K562 (cell line): ENCODE results near the gene DAPK3. TPM values are rescaled to one million over a fixed set of nuclear protein-coding genes. Genes with fewer than 3 reads are reported as not detected.

Experiments used
- ATAC-seq: fragments of 200-7000 bp; cut with Tn5 transposase; 3 replicates; pipeline ENCODE4 v1.9.1; 2020; ENCODE audit warnings: moderate library complexity
- BruUV-seq: library from RNA; stranded (reverse); fragments of 400-500 nt; replicated peaks from 2 replicates; lab custom pipeline; 2021; lab: Mats Ljungman, UMichigan
- CTCF ChIA-PET: fragments of 300-600 bp; formaldehyde crosslinking; extraction: SDS; loops from one replicate; lab custom pipeline; 2021; ENCODE audit warnings: low intra/inter-chr PET ratio; lab: Yijun Ruan, JAX
- POLR2A ChIA-PET: fragments of 300-600, 350-650 bp; sonication (Branson Sonifier 250); formaldehyde crosslinking; extraction: SDS; loops from one replicate; lab custom pipeline; 2021; ENCODE audit warnings: antibody characterized with exemption, inconsistent platforms; lab: Yijun Ruan, JAX
- DNase-seq, 4 experiments: peaks; one replicate each; pipeline versions ENCODE4 v3.0.0 to v3.0.0-alpha.2; 2011 to 2018; ENCODE audit warnings: low spot score in 3 of 4, mixed read lengths in 3 of 4; ENCODE audit errors: extremely low read depth in 1 of 4
- FAIRE-seq: peaks from 2 replicates; lab custom pipeline; 2011; peaks lifted over from hg19 to GRCh38; lab: Jason Lieb, UNC
- H2AFZ ChIP-seq: 2 replicates; pipeline ENCODE4 v1.6.0; 2011; ENCODE audit warnings: low read depth, low read length, control low read depth, inconsistent platforms
- H3K27ac ChIP-seq: fragments of 200-600 bp; 3 replicates; pipeline ENCODE4 v1.8.0; 2011; ENCODE audit warnings: low read depth, mild to moderate bottlenecking, control low read depth, inconsistent platforms, low read length, moderate library complexity, mixed read lengths; ENCODE audit errors: extremely low read depth
- H3K27me3 ChIP-seq, 2 experiments: fragments of 300-600 bp in 1 of 2; 2 replicates in 1 of 2; 3 replicates in 1 of 2; pipeline versions ENCODE4 v1.6.0 to v1.8.0; 2011; ENCODE audit warnings: inconsistent platforms in 2 of 2, low read length in 2 of 2, mild to moderate bottlenecking in 1 of 2, mixed read lengths in 1 of 2, moderate library complexity in 1 of 2; ENCODE audit not compliant: control insufficient read depth in 2 of 2, insufficient read depth in 2 of 2
- H3K36me3 ChIP-seq: fragments of 300-600 bp; 3 replicates; pipeline ENCODE4 v1.8.0; 2011; ENCODE audit warnings: mild to moderate bottlenecking, low read length, inconsistent platforms; ENCODE audit not compliant: control insufficient read depth, insufficient read depth
- H3K4me1 ChIP-seq, 2 experiments: fragments of 200-600 bp in 1 of 2; replicated peaks in 1 of 2; 2 replicates in 1 of 2; 3 replicates in 1 of 2; pipeline versions ENCODE4 v1.5.1 to v1.8.0; 2011; ENCODE audit warnings: inconsistent platforms in 2 of 2, low read length in 2 of 2, mild to moderate bottlenecking in 1 of 2, mixed read lengths in 1 of 2, moderate library complexity in 1 of 2; ENCODE audit not compliant: control insufficient read depth in 2 of 2, insufficient read depth in 2 of 2
- H3K4me2 ChIP-seq: 2 replicates; pipeline ENCODE4 v1.6.1; 2011; ENCODE audit warnings: low read length, control low read depth, inconsistent platforms, mixed read lengths; ENCODE audit not compliant: insufficient read depth
- H3K4me3 ChIP-seq: fragments of 200-600 bp; sonication (generic), shearing (Covaris generic); 2 replicates; pipeline ENCODE4 v1.5.1; 2016; ENCODE audit warnings: control low read depth, inconsistent platforms
- H3K79me2 ChIP-seq: fragments of 200-600 bp; 3 replicates; pipeline ENCODE4 v1.8.0; 2011; ENCODE audit warnings: low read length, inconsistent platforms; ENCODE audit not compliant: control insufficient read depth, insufficient read depth
- H3K9ac ChIP-seq, 2 experiments: 2 replicates each; pipeline versions ENCODE4 v1.6.0 to v1.6.1; 2011; ENCODE audit warnings: low read depth in 2 of 2, low read length in 2 of 2, control low read depth in 1 of 2, inconsistent platforms in 1 of 2, mild to moderate bottlenecking in 1 of 2, mixed read lengths in 1 of 2; ENCODE audit not compliant: insufficient read depth in 1 of 2
- H3K9me1 ChIP-seq: one replicate; pipeline ENCODE4 v1.6.0; 2011; ENCODE audit warnings: inconsistent platforms, mild to moderate bottlenecking, low read length, moderate library complexity; ENCODE audit not compliant: control insufficient read depth, insufficient read depth
- H3K9me3 ChIP-seq: replicated peaks from 2 replicates; pipeline ENCODE4 v1.5.1; 2011; ENCODE audit warnings: low read depth, low read length, inconsistent platforms; ENCODE audit not compliant: control insufficient read depth, insufficient read depth
- H4K20me1 ChIP-seq: replicated peaks from 2 replicates; pipeline ENCODE4 v1.6.1; 2011; ENCODE audit warnings: low read length, inconsistent platforms, mixed read lengths; ENCODE audit not compliant: control insufficient read depth, insufficient read depth
- HSF4 ChIP-seq: fragments of 250-450 bp; sonication (Bioruptor Pico); IDR thresholded peaks from 2 replicates; pipeline ENCODE4 v2.1.2; 2022; ENCODE audit warnings: mild to moderate bottlenecking, moderate library complexity, borderline replicate concordance
- POLR2AphosphoS5 ChIP-seq: IDR thresholded peaks from 2 replicates; pipeline ENCODE4 v1.6.1; 2011; ENCODE audit warnings: mild to moderate bottlenecking, low read depth, low read length, moderate library complexity; ENCODE audit not compliant: control insufficient read depth, insufficient read depth
- SIN3A ChIP-seq, 2 experiments: fragments of 150-350 bp in 1 of 2; IDR thresholded peaks; 2 replicates each; pipeline ENCODE4 v1.6.1; 2011 to 2016; ENCODE audit warnings: borderline replicate concordance in 2 of 2, low read depth in 2 of 2, low read length in 2 of 2, mild to moderate bottlenecking in 2 of 2, moderate library complexity in 2 of 2; ENCODE audit not compliant: control insufficient read depth in 1 of 2
- STAT5A ChIP-seq: IDR thresholded peaks from 2 replicates; pipeline ENCODE4 v1.6.1; 2012; ENCODE audit warnings: low read length, inconsistent platforms, borderline replicate concordance
- THRAP3 ChIP-seq: fragments of 450-650 bp; IDR thresholded peaks from 2 replicates; pipeline ENCODE4 v1.6.1; 2016; ENCODE audit warnings: mild to moderate bottlenecking, inconsistent platforms, borderline replicate concordance
- whole genome bisulfite sequencing: fragments of 100-300 bp; shearing (Covaris generic); methylation state at CpG from one replicate; pipeline ENCODE4 v1.1.6; 2016; ENCODE audit warnings: low coverage, mixed read lengths; ENCODE audit not compliant: insufficient coverage; ENCODE audit errors: missing lambda C conversion rate; 5-methylcytosine and 5-hydroxymethylcytosine counted together
- in situ Hi-C: fragments of 300-500 bp; cut with MboI; formaldehyde crosslinking; loops from 4 replicates; pipeline ENCODE4 v1.15.0; 2018; ENCODE audit warnings: inconsistent platforms, mixed read lengths
- intact Hi-C: fragments of 100-400 bp; cut with micrococcal nuclease; formaldehyde crosslinking; loops from 2 replicates; pipeline ENCODE4 v1.14.2; 2022
- polyA plus RNA-seq, 8 experiments: library from polyadenylated mRNA; depleted of rRNA in 4 of 8; stranded (reverse) in 5 of 8; unstranded in 3 of 8; fragments of >200 nt; fragmentation: Nextera tagmentation in 2 of 8; fragmentation: Illumina TruSeq in 1 of 8; extraction: Ambion mirVana in 2 of 8; extraction: Trizol in 1 of 8; gene quantifications; 2 replicates each; pipeline versions ENCODE4 v1.2.1 to v1.2.3, GENCODE V29; 2011 to 2014; ENCODE audit warnings: inconsistent platforms in 1 of 8, missing spikeins in 1 of 8
- total RNA-seq, 7 experiments: library from RNA; depleted of rRNA in 6 of 7; stranded (reverse); fragments of >200 nt in 6 of 7; fragmentation: Illumina TruSeq in 2 of 7; extraction: Trizol in 2 of 7; gene quantifications; 2 replicates each; pipeline versions ENCODE4 v1.2.1 to v1.2.3, GENCODE V29; 2011 to 2021; ENCODE audit warnings: low replicate concordance in 1 of 7
- TF ChIP-seq, protein P1 (sequence below): fragments of 450-650 bp; IDR thresholded peaks from 2 replicates; pipeline ENCODE4 v1.6.1; 2018; ENCODE audit not compliant: partially characterized antibody
- TF ChIP-seq, protein P2 (sequence below): IDR thresholded peaks from 2 replicates; pipeline ENCODE4 v1.6.1; 2014; ENCODE audit warnings: antibody characterized with exemption
- TF ChIP-seq, protein P3 (sequence below): fragments of 450-650 bp; IDR thresholded peaks from 2 replicates; pipeline ENCODE4 v1.7.1; 2018; ENCODE audit warnings: mild to moderate bottlenecking, low read depth; ENCODE audit not compliant: partially characterized antibody

The DAPK3 gene
- total and polyA plus RNA-seq, 9 of the 15 experiments (the other 6 are each of a cell fraction or from before 2014, with no cell fraction given), result 0.14 to 63.4 (median 25.0) TPM

DNA sequence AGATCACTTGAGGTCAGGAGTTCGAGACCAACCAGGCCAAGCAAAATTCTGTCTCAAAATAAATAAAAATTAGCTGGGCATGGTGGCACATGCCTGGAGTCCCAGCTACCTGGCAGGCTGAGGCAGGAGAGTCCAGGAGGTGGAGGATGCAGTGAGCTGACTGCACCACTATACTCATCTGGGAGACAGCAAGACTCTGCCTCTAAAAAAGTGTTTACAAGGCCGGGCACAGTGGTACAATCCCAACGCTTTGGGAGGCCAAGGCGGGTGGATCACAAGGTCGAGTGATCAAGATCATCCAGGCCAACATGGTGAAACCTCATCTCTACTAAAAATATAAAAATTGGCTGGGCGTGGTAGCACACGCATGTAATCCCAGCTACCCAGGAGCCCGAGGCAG is 4.2 kb upstream of the DAPK3 start:
- H3K9me1 ChIP-seq, result peaks cover 13% of the 10 kb centered on the region
- H4K20me1 ChIP-seq, result peaks cover 42% of the 10 kb centered on the region
- ChIA-PET POLR2A (interaction anchor here (0.5 to 2.6 kb wide), 11 partner anchors 10 to 213 kb away, joined by 3 to 46 read pairs (median 4); partner anchors contain the start of genes EEF2 and MRPL54), CTCF (no interaction called here)
- ATAC-seq (peak; percentile 6), FAIRE-seq (no peak), DNase-seq (no peak)
- no peaks in the 10 kb centered on the region for H3K9me3 ChIP-seq
- H3K36me3 ChIP-seq, result peaks cover 52% of the 10 kb centered on the region
- peaks cover 0 to 44% of the 10 kb centered on the region in 2 experiments; a peak in 4 of 5 replicates for H3K4me1 ChIP-seq
- H3K27me3 ChIP-seq, result no peaks in the 10 kb centered on the region
- BruUV-seq, result no TSS peak
- no peak overlapping the region for H2AFZ ChIP-seq
- no peak overlapping the region for H3K9ac ChIP-seq
- H3K4me3 ChIP-seq, result no peak overlapping the region
- WGBS, result 90% methylated on average over 8 of the region's 8 CpGs
- H3K4me2 ChIP-seq, result no peak overlapping the region
- TF ChIP-seq, protein P1, sequence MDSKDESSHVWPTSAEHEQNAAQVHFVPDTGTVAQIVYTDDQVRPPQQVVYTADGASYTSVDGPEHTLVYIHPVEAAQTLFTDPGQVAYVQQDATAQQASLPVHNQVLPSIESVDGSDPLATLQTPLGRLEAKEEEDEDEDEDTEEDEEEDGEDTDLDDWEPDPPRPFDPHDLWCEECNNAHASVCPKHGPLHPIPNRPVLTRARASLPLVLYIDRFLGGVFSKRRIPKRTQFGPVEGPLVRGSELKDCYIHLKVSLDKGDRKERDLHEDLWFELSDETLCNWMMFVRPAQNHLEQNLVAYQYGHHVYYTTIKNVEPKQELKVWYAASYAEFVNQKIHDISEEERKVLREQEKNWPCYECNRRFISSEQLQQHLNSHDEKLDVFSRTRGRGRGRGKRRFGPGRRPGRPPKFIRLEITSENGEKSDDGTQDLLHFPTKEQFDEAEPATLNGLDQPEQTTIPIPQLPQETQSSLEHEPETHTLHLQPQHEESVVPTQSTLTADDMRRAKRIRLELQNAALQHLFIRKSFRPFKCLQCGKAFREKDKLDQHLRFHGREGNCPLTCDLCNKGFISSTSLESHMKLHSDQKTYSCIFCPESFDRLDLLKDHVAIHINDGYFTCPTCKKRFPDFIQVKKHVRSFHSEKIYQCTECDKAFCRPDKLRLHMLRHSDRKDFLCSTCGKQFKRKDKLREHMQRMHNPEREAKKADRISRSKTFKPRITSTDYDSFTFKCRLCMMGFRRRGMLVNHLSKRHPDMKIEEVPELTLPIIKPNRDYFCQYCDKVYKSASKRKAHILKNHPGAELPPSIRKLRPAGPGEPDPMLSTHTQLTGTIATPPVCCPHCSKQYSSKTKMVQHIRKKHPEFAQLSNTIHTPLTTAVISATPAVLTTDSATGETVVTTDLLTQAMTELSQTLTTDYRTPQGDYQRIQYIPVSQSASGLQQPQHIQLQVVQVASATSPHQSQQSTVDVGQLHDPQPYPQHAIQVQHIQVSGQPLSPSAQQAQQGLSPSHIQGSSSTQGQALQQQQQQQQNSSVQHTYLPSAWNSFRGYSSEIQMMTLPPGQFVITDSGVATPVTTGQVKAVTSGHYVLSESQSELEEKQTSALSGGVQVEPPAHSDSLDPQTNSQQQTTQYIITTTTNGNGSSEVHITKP, result peak; percentile 43
- peak; percentile 49 for TF ChIP-seq POLR2AphosphoS5
- no peak for TF ChIP-seq HSF4 (CRISPR knock-in tag)
- TF ChIP-seq, protein P2, sequence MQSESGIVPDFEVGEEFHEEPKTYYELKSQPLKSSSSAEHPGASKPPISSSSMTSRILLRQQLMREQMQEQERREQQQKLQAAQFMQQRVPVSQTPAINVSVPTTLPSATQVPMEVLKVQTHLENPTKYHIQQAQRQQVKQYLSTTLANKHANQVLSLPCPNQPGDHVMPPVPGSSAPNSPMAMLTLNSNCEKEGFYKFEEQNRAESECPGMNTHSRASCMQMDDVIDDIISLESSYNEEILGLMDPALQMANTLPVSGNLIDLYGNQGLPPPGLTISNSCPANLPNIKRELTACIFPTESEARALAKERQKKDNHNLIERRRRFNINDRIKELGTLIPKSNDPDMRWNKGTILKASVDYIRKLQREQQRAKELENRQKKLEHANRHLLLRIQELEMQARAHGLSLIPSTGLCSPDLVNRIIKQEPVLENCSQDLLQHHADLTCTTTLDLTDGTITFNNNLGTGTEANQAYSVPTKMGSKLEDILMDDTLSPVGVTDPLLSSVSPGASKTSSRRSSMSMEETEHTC, result no peak
- TF ChIP-seq SIN3A (IDR thresholded peaks at IDR 0.05; ENCODE audit: borderline replicate concordance in 2 of 2, control insufficient read depth in 1 of 2, low read depth in 2 of 2, low read length in 2 of 2), result peak in 1 of 2 experiments; percentile 64; a peak in 1 of 4 replicates
- 0 out of 2 replicates have a peak, but pooled peaks have one; percentile 68 for TF ChIP-seq THRAP3
- 0 out of 2 replicates have a peak, but pooled peaks have one; percentile 0 for TF ChIP-seq STAT5A
- TF ChIP-seq, protein P3, sequence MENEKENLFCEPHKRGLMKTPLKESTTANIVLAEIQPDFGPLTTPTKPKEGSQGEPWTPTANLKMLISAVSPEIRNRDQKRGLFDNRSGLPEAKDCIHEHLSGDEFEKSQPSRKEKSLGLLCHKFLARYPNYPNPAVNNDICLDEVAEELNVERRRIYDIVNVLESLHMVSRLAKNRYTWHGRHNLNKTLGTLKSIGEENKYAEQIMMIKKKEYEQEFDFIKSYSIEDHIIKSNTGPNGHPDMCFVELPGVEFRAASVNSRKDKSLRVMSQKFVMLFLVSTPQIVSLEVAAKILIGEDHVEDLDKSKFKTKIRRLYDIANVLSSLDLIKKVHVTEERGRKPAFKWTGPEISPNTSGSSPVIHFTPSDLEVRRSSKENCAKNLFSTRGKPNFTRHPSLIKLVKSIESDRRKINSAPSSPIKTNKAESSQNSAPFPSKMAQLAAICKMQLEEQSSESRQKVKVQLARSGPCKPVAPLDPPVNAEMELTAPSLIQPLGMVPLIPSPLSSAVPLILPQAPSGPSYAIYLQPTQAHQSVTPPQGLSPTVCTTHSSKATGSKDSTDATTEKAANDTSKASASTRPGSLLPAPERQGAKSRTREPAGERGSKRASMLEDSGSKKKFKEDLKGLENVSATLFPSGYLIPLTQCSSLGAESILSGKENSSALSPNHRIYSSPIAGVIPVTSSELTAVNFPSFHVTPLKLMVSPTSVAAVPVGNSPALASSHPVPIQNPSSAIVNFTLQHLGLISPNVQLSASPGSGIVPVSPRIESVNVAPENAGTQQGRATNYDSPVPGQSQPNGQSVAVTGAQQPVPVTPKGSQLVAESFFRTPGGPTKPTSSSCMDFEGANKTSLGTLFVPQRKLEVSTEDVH, result peak; percentile 62
- H3K79me2 ChIP-seq, result peaks cover 36% of the 10 kb centered on the region
- no peak overlapping the region for H3K27ac ChIP-seq
- in situ Hi-C loops (no loop called here), intact Hi-C loops (no loop called here)
